CD14-positive monocyte (primary cell): ENCODE measurements around the gene WDR6. TPM values are rescaled to one million over a fixed set of nuclear protein-coding genes. Genes with fewer than 3 reads are reported as not detected.
A peak's percentile ranks its signal among the peaks of the same experiment; 100 is the strongest.

Experiments
- DNase-seq, 3 donors: peaks; one replicate each; pipeline ENCODE4 v3.0.0-alpha.2; 2011 to 2022
- H2AFZ ChIP-seq: 2 replicates; pipeline ENCODE4 v1.6.0; 2012; ENCODE audit warnings: mild to moderate bottlenecking, low read depth, low read length, inconsistent platforms; ENCODE audit not compliant: insufficient read depth, poor library complexity, severe bottlenecking
- H3K27ac ChIP-seq, 2 donors: 1 replicate in 1 of 2; 2 replicates in 1 of 2; pipeline ENCODE4 v1.5.1; 2012 to 2013; ENCODE audit warnings: low read length in 2 of 2, control low read depth in 1 of 2, inconsistent platforms in 1 of 2, low read depth in 1 of 2, mild to moderate bottlenecking in 1 of 2
- H3K27me3 ChIP-seq, 2 donors: one replicate each; pipeline versions ENCODE4 v1.6.0 to v1.6.1; 2011 to 2013; ENCODE audit warnings: low read length in 2 of 2; ENCODE audit not compliant: control insufficient read depth in 2 of 2, insufficient read depth in 2 of 2
- H3K36me3 ChIP-seq, 2 donors: replicated peaks in 1 of 2; 1 replicate in 1 of 2; 2 replicates in 1 of 2; pipeline versions ENCODE4 v1.5.1 to v1.6.1; 2012 to 2013; ENCODE audit warnings: low read length in 2 of 2, control low read depth in 1 of 2, inconsistent platforms in 1 of 2, mild to moderate bottlenecking in 1 of 2; ENCODE audit not compliant: insufficient read depth in 2 of 2, control insufficient read depth in 1 of 2
- H3K4me1 ChIP-seq, 2 donors: 1 replicate in 1 of 2; 2 replicates in 1 of 2; pipeline versions ENCODE4 v1.5.1 to v1.6.1; 2012 to 2013; ENCODE audit warnings: low read length in 2 of 2, control low read depth in 1 of 2, inconsistent platforms in 1 of 2, mild to moderate bottlenecking in 1 of 2, moderate library complexity in 1 of 2; ENCODE audit not compliant: insufficient read depth in 2 of 2, control insufficient read depth in 1 of 2
- H3K4me2 ChIP-seq: replicated peaks from 2 replicates; pipeline ENCODE3; 2012; ENCODE audit warnings: low read length, moderate library complexity, mild to moderate bottlenecking; ENCODE audit not compliant: poor library complexity, severe bottlenecking; ENCODE audit errors: extremely low read depth
- H3K4me3 ChIP-seq, 3 experiments: fragments of 200-600 bp in 1 of 3; sonication (generic) in 1 of 3; replicated peaks in 1 of 3; 1 replicate in 2 of 3; 2 replicates in 1 of 3; pipeline ENCODE4 v1.5.1; 2011 to 2013; ENCODE audit warnings: low read length in 3 of 3, mild to moderate bottlenecking in 3 of 3, control low read depth in 2 of 3, low read depth in 2 of 3, inconsistent platforms in 1 of 3, moderate library complexity in 1 of 3
- H3K79me2 ChIP-seq: 2 replicates; pipeline ENCODE4 v1.6.0; 2012; ENCODE audit warnings: mild to moderate bottlenecking, control low read depth, inconsistent platforms, low read length, moderate library complexity; ENCODE audit not compliant: insufficient read depth
- H3K9ac ChIP-seq: 2 replicates; pipeline ENCODE4 v1.6.0; 2017; ENCODE audit warnings: low read length, mild to moderate bottlenecking; ENCODE audit not compliant: insufficient read depth, poor library complexity, severe bottlenecking
- H3K9me3 ChIP-seq, 2 donors: replicated peaks in 1 of 2; 1 replicate in 1 of 2; 2 replicates in 1 of 2; pipeline versions ENCODE4 v1.5.1 to v1.6.1; 2012 to 2013; ENCODE audit warnings: low read length in 2 of 2, control low read depth in 1 of 2; ENCODE audit not compliant: control insufficient read depth in 1 of 2, insufficient read depth in 1 of 2
- H4K20me1 ChIP-seq: 2 replicates; pipeline ENCODE4 v1.6.0; 2012; ENCODE audit warnings: mild to moderate bottlenecking, low read length, control low read depth, moderate library complexity; ENCODE audit not compliant: insufficient read depth
- H3K27ac Mint-ChIP-seq, 7 donors: one replicate each; pipeline ENCODE4 v1.8.0; 2020; ENCODE audit warnings: mild to moderate bottlenecking in 7 of 7, mixed read lengths in 7 of 7, moderate library complexity in 6 of 7, inconsistent platforms in 2 of 7
- H3K27me3 Mint-ChIP-seq, 3 donors: one replicate each; pipeline ENCODE4 v1.8.0; 2021 to 2022; ENCODE audit warnings: low read depth in 3 of 3, mild to moderate bottlenecking in 3 of 3, mixed read lengths in 3 of 3, moderate library complexity in 3 of 3, inconsistent platforms in 1 of 3
- H3K36me3 Mint-ChIP-seq, 2 donors: one replicate each; pipeline ENCODE4 v1.8.0; 2020; ENCODE audit warnings: mixed read lengths in 2 of 2, inconsistent platforms in 1 of 2, mild to moderate bottlenecking in 1 of 2
- H3K4me1 Mint-ChIP-seq: one replicate; pipeline ENCODE4 v1.8.0; 2020; ENCODE audit warnings: mild to moderate bottlenecking, mixed read lengths
- H3K4me3 Mint-ChIP-seq, 2 donors: one replicate each; pipeline ENCODE4 v1.8.0; 2020; ENCODE audit warnings: mild to moderate bottlenecking in 2 of 2, mixed read lengths in 2 of 2, moderate library complexity in 1 of 2
- H3K9me3 Mint-ChIP-seq, 7 donors: one replicate each; pipeline ENCODE4 v1.8.0; 2020 to 2022; ENCODE audit warnings: mixed read lengths in 7 of 7, mild to moderate bottlenecking in 6 of 7, moderate library complexity in 6 of 7, inconsistent platforms in 2 of 7
- WGBS: methylation state at CpG from one replicate; pipeline ENCODE4 v1.1.5; 2013; ENCODE audit warnings: missing lambda C conversion rate; ENCODE audit not compliant: insufficient coverage; 5-methylcytosine and 5-hydroxymethylcytosine counted together
- intact Hi-C, 2 donors: fragments of 100-400 bp; cut with micrococcal nuclease; formaldehyde crosslinking; loops; one replicate each; pipeline versions ENCODE4 v1.15.0 to v1.15.1; 2023
- polyA plus RNA-seq, 3 donors: library from polyadenylated mRNA; depleted of rRNA in 1 of 3; unstranded in 2 of 3; stranded (reverse) in 1 of 3; fragments of 300-500 nt in 2 of 3; fragments of >200 nt in 1 of 3; fragmentation: Illumina TruSeq in 2 of 3; gene quantifications; 1 replicate in 2 of 3; 2 replicates in 1 of 3; pipeline ENCODE4 v1.2.3, GENCODE V29; 2012 to 2021
- small RNA-seq: library from RNA; depleted of rRNA; stranded (forward); fragments of <200 nt; gene quantifications from one replicate; pipeline ENCODE3, GENCODE V24; 2012; ENCODE audit warnings: low read depth; ENCODE audit not compliant: insufficient read length
- TF ChIP-seq, protein P1 (sequence below): fragments of 200-600 bp; IDR thresholded peaks from one replicate; pipeline ENCODE4 v1.8.0; 2022; ENCODE audit warnings: antibody characterized with exemption, mild to moderate bottlenecking

The WDR6 gene
- polyA plus RNA-seq, 3 donors = 30.6 to 103 (median 46.3) TPM

- Histone ChIP-seq H3K36me3 (peaks cover 45 to 89% of the 10 kb centered on the region in 2 donors), H3K27ac (no peak overlapping the region), H3K9ac (no peak overlapping the region), H4K20me1 (peaks cover 50% of the 10 kb centered on the region), H3K9me3 (no peaks in the 10 kb centered on the region), H3K4me3 (no peak overlapping the region), H3K79me2 (peaks cover 30% of the 10 kb centered on the region), H2AFZ (no peak overlapping the region), H3K4me1 (no peaks in the 10 kb centered on the region), H3K27me3 (no peaks in the 10 kb centered on the region), H3K4me2 (no peak overlapping the region)
- no peak overlapping the region for H3K27ac Mint-ChIP-seq
- WGBS = 96% methylated on average over 10 of the region's 10 CpGs
- peaks cover 0 to 1% (median 0%) of the 10 kb centered on the region in 7 donors for H3K9me3 Mint-ChIP-seq
- H3K4me1 Mint-ChIP-seq = no peaks in the 10 kb centered on the region
- intact Hi-C loops = no loop called here
- no peaks in the 10 kb centered on the region for H3K27me3 Mint-ChIP-seq
- TF ChIP-seq, protein P1, sequence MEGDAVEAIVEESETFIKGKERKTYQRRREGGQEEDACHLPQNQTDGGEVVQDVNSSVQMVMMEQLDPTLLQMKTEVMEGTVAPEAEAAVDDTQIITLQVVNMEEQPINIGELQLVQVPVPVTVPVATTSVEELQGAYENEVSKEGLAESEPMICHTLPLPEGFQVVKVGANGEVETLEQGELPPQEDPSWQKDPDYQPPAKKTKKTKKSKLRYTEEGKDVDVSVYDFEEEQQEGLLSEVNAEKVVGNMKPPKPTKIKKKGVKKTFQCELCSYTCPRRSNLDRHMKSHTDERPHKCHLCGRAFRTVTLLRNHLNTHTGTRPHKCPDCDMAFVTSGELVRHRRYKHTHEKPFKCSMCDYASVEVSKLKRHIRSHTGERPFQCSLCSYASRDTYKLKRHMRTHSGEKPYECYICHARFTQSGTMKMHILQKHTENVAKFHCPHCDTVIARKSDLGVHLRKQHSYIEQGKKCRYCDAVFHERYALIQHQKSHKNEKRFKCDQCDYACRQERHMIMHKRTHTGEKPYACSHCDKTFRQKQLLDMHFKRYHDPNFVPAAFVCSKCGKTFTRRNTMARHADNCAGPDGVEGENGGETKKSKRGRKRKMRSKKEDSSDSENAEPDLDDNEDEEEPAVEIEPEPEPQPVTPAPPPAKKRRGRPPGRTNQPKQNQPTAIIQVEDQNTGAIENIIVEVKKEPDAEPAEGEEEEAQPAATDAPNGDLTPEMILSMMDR = no peak
- no peak overlapping the region for H3K4me3 Mint-ChIP-seq
- DNase-seq = no peak
- H3K36me3 Mint-ChIP-seq = peaks cover 51 to 82% of the 10 kb centered on the region in 2 donors
Observed at GRCh38 chr3:49057268-49057667, 50.1 kb downstream of the WDR6 start.

DNA sequence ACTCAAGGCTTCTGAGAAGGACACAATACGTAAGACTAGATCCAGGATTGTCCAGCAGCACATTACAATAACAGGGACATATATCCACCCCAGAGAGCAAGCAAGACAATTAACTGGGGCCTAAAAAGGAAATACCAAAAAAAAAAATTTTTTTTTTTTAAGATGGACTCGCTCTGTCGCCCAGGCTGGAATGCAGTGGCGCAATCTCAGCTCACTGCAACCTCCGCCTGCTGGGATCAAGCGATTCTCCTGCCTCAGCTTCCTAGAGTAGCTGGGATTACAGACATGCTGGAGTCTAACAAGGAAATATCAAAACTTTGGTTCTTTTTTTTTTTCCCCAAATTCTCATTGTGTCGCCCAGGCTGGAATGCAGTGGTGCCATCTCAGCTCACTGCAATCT lies 50.8 kb downstream of the WDR6 start:
- Histone ChIP-seq H3K4me1 (no peaks in the 10 kb centered on the region), H3K27me3 (no peaks in the 10 kb centered on the region), H3K79me2 (peaks cover 31% of the 10 kb centered on the region), H3K27ac (no peak overlapping the region), H4K20me1 (peaks cover 49% of the 10 kb centered on the region), H3K4me2 (no peak overlapping the region), H3K36me3 (peaks cover 49 to 89% of the 10 kb centered on the region in 2 donors), H2AFZ (no peak overlapping the region), H3K9ac (no peak overlapping the region), H3K4me3 (no peak overlapping the region), H3K9me3 (no peaks in the 10 kb centered on the region)
- Mint-ChIP-seq H3K9me3 (peaks cover 0 to 1% (median 0%) of the 10 kb centered on the region in 7 donors), H3K27me3 (no peaks in the 10 kb centered on the region), H3K4me3 (no peak overlapping the region), H3K36me3 (peaks cover 47 to 82% of the 10 kb centered on the region in 2 donors), H3K27ac (peak overlapping the region in 1 of 7 donors; percentile 50), H3K4me1 (no peaks in the 10 kb centered on the region)
- DNase-seq = no peak
- WGBS = 84% methylated on average over 4 of the region's 7 CpGs
- intact Hi-C loops = no loop called here
- TF ChIP-seq, protein P1 = no peak

Small RNA genes within 50 kb of the gene (small RNA-seq; reads per million reads assigned to genes)
- gene MIR191 (38,049 reads per million, percentile 100 among the genes with 10 or more reads in this experiment), gene MIR425 (1,459 reads per million, percentile 99 among the genes with 10 or more reads in this experiment)

Other genes starting within 250 kb of the WDR6 start
- 10 to 100 TPM in 2 of 3 donors, 1 to 10 TPM in 1; 7.5 to 13.0 (median 12.3) TPM for gene PRKAR2A, start 159.5 kb upstream of the WDR6 start, polyA plus RNA-seq
- gene SLC25A20, start 108.5 kb upstream of the WDR6 start, polyA plus RNA-seq = 10 to 100 TPM; 43.6 to 60.8 (median 56.1) TPM
- gene ARIH2, start 88.5 kb upstream of the WDR6 start, polyA plus RNA-seq = 10 to 100 TPM; 68.2 to 94.8 (median 72.2) TPM
- gene P4HTM, start 17.1 kb upstream of the WDR6 start, polyA plus RNA-seq = 10 to 100 TPM; 14.9 to 40.0 (median 18.1) TPM
- gene DALRD3, start 11.2 kb downstream of the WDR6 start, polyA plus RNA-seq = 10 to 100 TPM; 15.0 to 42.1 (median 20.0) TPM
- gene NDUFAF3, start 14.7 kb downstream of the WDR6 start, polyA plus RNA-seq = 10 to 100 TPM; 42.1 to 93.4 (median 88.8) TPM
- gene IMPDH2, start 22.0 kb downstream of the WDR6 start, polyA plus RNA-seq = 10 to 100 TPM; 20.8 to 67.3 (median 21.0) TPM
- 100 to 1,000 TPM in 1 of 3 donors, 10 to 100 TPM in 1, 1 to 10 TPM in 1; 9.3 to 150 (median 16.1) TPM for gene QRICH1, start 86.7 kb downstream of the WDR6 start, polyA plus RNA-seq
- gene QARS1, start 97.4 kb downstream of the WDR6 start, polyA plus RNA-seq = 100 to 1,000 TPM; 142 to 326 (median 142) TPM
- gene USP19, start 113.4 kb downstream of the WDR6 start, polyA plus RNA-seq = 10 to 100 TPM; 18.4 to 55.7 (median 24.1) TPM
- 10 to 100 TPM in 1 of 3 donors, 1 to 10 TPM in 2; 4.0 to 59.3 (median 7.6) TPM for gene LAMB2, start 125.7 kb downstream of the WDR6 start, polyA plus RNA-seq
- gene CCDC71, start 158.9 kb downstream of the WDR6 start, polyA plus RNA-seq = 10 to 100 TPM in 1 of 3 donors, 1 to 10 TPM in 2; 1.0 to 11.2 (median 1.2) TPM
- gene KLHDC8B, start 164.2 kb downstream of the WDR6 start, polyA plus RNA-seq = 10 to 100 TPM in 2 of 3 donors, 1 to 10 TPM in 1; 7.5 to 16.7 (median 12.9) TPM